Tracheal epithelial cell (primary cell): ENCODE data around the gene KCNAB1. TPM values are rescaled to one million over a fixed set of nuclear protein-coding genes. Genes with fewer than 3 reads are reported as not detected.

Experiments used
- total RNA-seq: library from RNA; depleted of rRNA; stranded (reverse); fragments of >200 nt; gene quantifications from 2 replicates; pipeline ENCODE4 v1.2.1, GENCODE V29; 2014

Gene KCNAB1
- total RNA-seq, result 0.21 and 0.24 TPM in 2 replicates

DNA sequence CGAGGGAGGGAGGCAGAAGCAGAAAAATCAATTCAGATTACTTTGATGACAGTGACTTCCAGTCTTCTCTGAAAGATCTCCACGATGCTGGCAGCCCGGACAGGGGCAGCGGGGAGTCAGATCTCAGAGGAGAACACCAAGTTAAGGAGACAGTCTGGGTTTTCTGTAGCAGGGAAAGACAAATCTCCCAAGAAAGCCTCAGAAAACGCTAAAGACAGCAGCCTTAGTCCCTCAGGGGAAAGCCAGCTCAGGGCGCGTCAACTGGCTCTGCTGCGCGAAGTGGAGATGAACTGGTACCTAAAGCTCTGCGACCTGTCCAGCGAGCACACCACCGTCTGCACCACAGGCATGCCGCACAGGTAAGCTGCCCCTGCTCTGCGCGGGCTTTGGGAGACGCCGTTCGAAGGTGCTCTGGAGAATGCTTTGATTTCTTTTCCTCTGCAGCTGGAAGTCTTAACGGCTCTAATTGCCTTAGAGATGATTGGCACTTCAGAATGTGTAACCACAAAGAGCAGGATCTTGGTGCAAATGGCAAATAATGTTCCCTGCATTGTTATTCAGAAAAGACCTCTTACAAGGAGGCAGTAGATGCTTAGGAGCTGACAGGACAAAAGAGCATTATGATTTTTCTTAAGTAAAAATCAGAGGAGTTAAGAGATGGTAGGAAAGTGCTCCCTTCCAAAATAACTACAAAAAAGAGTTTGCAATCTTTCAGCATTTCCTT, at the start of gene KCNAB1:
Gene KCNAB1 (plus strand): TSS at position 51 of the 724 bp plus-strand sequence.

GRCh38 chr3:156554842-156555687, 434.7 kb downstream of the KCNAB1 start, which contains the start of gene SSR3:
Gene SSR3 (minus strand): TSS chr3:156555117. CDS start chr3:156555089, 28 bp downstream.

Other genes with a start within 250 kb of the KCNAB1 start
- 35.9 and 44.5 TPM in 2 replicates for gene GMPS, start 249.9 kb upstream of the KCNAB1 start, total RNA-seq